NCI-H146 treated with DMSO at 0.1 percent for 48 hours (cell line): ENCODE measurements around the gene AMOTL1.
A peak's percentile ranks its signal among the peaks of the same experiment; 100 is the strongest.

Experiments
- DNase-seq: peaks from one replicate; lab custom pipeline; 2025; ENCODE audit not compliant: unreplicated experiment; lab: John Stamatoyannopoulos, UW

AMOTL1 gene

GRCh38 chr11:94767701-94768601, at the start of gene AMOTL1:
TSS of gene AMOTL1 (plus strand) at chr11:94768356. CDS start at chr11:94768512, 156 bp downstream.
- DNase-seq = peak; percentile 64

GRCh38 chr11:94719876-94720275, 48.3 kb upstream of the AMOTL1 start:
- DNase-seq = no peak

GRCh38 chr11:94721565-94722292, 46.4 kb upstream of the AMOTL1 start:
- no peak for DNase-seq

GRCh38 chr11:94722735-94723134, 45.4 kb upstream of the AMOTL1 start:
- DNase-seq = no peak

- DNase-seq = no peak
Observed at GRCh38 chr11:94725097-94725496, 43.1 kb upstream of the AMOTL1 start.

- DNase-seq = no peak
Observed at GRCh38 chr11:94727819-94728218, 40.3 kb upstream of the AMOTL1 start.

GRCh38 chr11:94728541-94728940, 39.6 kb upstream of the AMOTL1 start:
- DNase-seq = no peak

- DNase-seq = no peak
Observed at GRCh38 chr11:94728966-94729751, 39.0 kb upstream of the AMOTL1 start.

- no peak for DNase-seq
Observed at GRCh38 chr11:94730153-94730552, 38.0 kb upstream of the AMOTL1 start.

- DNase-seq = peak; percentile 60
Observed at GRCh38 chr11:94731880-94732601, 36.1 kb upstream of the AMOTL1 start.

- DNase-seq = peak; percentile 31
Observed at GRCh38 chr11:94732617-94733281, 35.4 kb upstream of the AMOTL1 start.

- DNase-seq = peak; percentile 80
Observed at GRCh38 chr11:94734563-94735275, 33.4 kb upstream of the AMOTL1 start.

- DNase-seq = peak; percentile 30
Observed at GRCh38 chr11:94735907-94736306, 32.2 kb upstream of the AMOTL1 start.

- no peak for DNase-seq
Observed at GRCh38 chr11:94737171-94737611, 31.0 kb upstream of the AMOTL1 start.

GRCh38 chr11:94738746-94739145, 29.4 kb upstream of the AMOTL1 start:
- DNase-seq = no peak

GRCh38 chr11:94739331-94739730, 28.8 kb upstream of the AMOTL1 start:
- DNase-seq = peak; percentile 33

GRCh38 chr11:94740083-94741021, 27.8 kb upstream of the AMOTL1 start:
- DNase-seq = no peak

GRCh38 chr11:94741022-94741679, 27.0 kb upstream of the AMOTL1 start:
- DNase-seq = peak; percentile 53
